Eye (tissue), 1 donor: ENCODE measurements around the gene NDRG4.

ENCODE experiments used
- DNase-seq: peaks from one replicate; pipeline ENCODE4 v3.0.0-alpha.2; 2015

NDRG4 gene

GRCh38 chr16:58495521-58496331 is 4.2 kb upstream of the NDRG4 start:
- no peak for DNase-seq

GRCh38 chr16:58497468-58497867 is 2.5 kb upstream of the NDRG4 start:
- DNase-seq = no peak

GRCh38 chr16:58497935-58498334 is 2.0 kb upstream of the NDRG4 start:
- DNase-seq = no peak

- no peak for DNase-seq
Measured at GRCh38 chr16:58498341-58499091, 1.4 kb upstream of the NDRG4 start.

GRCh38 chr16:58499092-58499511 is 841 bp upstream of the NDRG4 start:
- no peak for DNase-seq

GRCh38 chr16:58500430-58501241 is 693 bp downstream of the NDRG4 start:
- peak; percentile 73 for DNase-seq

- DNase-seq = peak; percentile 90
Measured at GRCh38 chr16:58501242-58502131, 1.5 kb downstream of the NDRG4 start.

GRCh38 chr16:58502217-58502921 is 2.4 kb downstream of the NDRG4 start:
- no peak for DNase-seq

GRCh38 chr16:58503166-58503862 is 3.4 kb downstream of the NDRG4 start:
- no peak for DNase-seq

- DNase-seq = no peak
Measured at GRCh38 chr16:58503863-58504688, 4.1 kb downstream of the NDRG4 start.

- DNase-seq = no peak
Measured at GRCh38 chr16:58506241-58507194, 6.6 kb downstream of the NDRG4 start.

- DNase-seq = no peak
Measured at GRCh38 chr16:58507195-58507962, 7.4 kb downstream of the NDRG4 start.

- DNase-seq = no peak
Measured at GRCh38 chr16:58507963-58508670, 8.2 kb downstream of the NDRG4 start.

GRCh38 chr16:58508671-58509251 is 8.8 kb downstream of the NDRG4 start:
- no peak for DNase-seq

- DNase-seq = no peak
Measured at GRCh38 chr16:58509256-58510096, 9.5 kb downstream of the NDRG4 start.
